ENCODE data around the gene SOX10.

The SOX10 gene

GRCh38 chr22:37998543-37998942 lies 14.2 kb upstream of the SOX10 start:
- Histone ChIP-seq H3K9me3 (ENCODE audit: control insufficient read depth, low read length) (no peaks in the 10 kb centered on the region), H3K27me3 (replicated peaks; ENCODE audit: control insufficient read depth, insufficient read depth, low read length, poor library complexity, severe bottlenecking) (no peaks in the 10 kb centered on the region), H3K4me1 (ENCODE audit: control insufficient read depth, insufficient read depth, low read length, poor library complexity, severe bottlenecking) (no peaks in the 10 kb centered on the region), H3K27ac (ENCODE audit: insufficient read depth, low read length, poor library complexity, severe bottlenecking) (no peak overlapping the region), H3K4me3 (ENCODE audit: insufficient read depth, low read depth, low read length, poor library complexity, severe bottlenecking) (no peak overlapping the region), H3K36me3 (ENCODE audit: control insufficient read depth, insufficient read depth, low read length) (no peaks in the 10 kb centered on the region)
- no peak for DNase-seq

- no peak for DNase-seq
- H3K9me3 ChIP-seq (ENCODE audit: control insufficient read depth, low read length), result no peaks in the 10 kb centered on the region
- no peaks in the 10 kb centered on the region for H3K36me3 ChIP-seq (ENCODE audit: control insufficient read depth, insufficient read depth, low read length)
- no peaks in the 10 kb centered on the region for H3K4me1 ChIP-seq (ENCODE audit: control insufficient read depth, insufficient read depth, low read length, poor library complexity, severe bottlenecking)
- H3K27me3 ChIP-seq (replicated peaks; ENCODE audit: control insufficient read depth, insufficient read depth, low read length, poor library complexity, severe bottlenecking), result no peaks in the 10 kb centered on the region
- H3K27ac ChIP-seq (ENCODE audit: insufficient read depth, low read length, poor library complexity, severe bottlenecking), result no peak overlapping the region
- no peak overlapping the region for H3K4me3 ChIP-seq (ENCODE audit: insufficient read depth, low read depth, low read length, poor library complexity, severe bottlenecking)
These were observed 12.3 kb upstream of the SOX10 start for GRCh38 chr22:37996515-37997246.

- Histone ChIP-seq H3K4me1 (ENCODE audit: control insufficient read depth, insufficient read depth, low read length, poor library complexity, severe bottlenecking) (no peaks in the 10 kb centered on the region), H3K9me3 (ENCODE audit: control insufficient read depth, low read length) (no peaks in the 10 kb centered on the region), H3K4me3 (ENCODE audit: insufficient read depth, low read depth, low read length, poor library complexity, severe bottlenecking) (no peak overlapping the region), H3K36me3 (ENCODE audit: control insufficient read depth, insufficient read depth, low read length) (no peaks in the 10 kb centered on the region), H3K27me3 (replicated peaks; ENCODE audit: control insufficient read depth, insufficient read depth, low read length, poor library complexity, severe bottlenecking) (no peaks in the 10 kb centered on the region), H3K27ac (ENCODE audit: insufficient read depth, low read length, poor library complexity, severe bottlenecking) (no peak overlapping the region)
- DNase-seq, result no peak
These were observed 11.7 kb upstream of the SOX10 start for GRCh38 chr22:37996079-37996478.

GRCh38 chr22:37995460-37995859 lies 11.1 kb upstream of the SOX10 start:
- no peaks in the 10 kb centered on the region for H3K9me3 ChIP-seq (ENCODE audit: control insufficient read depth, low read length)
- no peaks in the 10 kb centered on the region for H3K4me1 ChIP-seq (ENCODE audit: control insufficient read depth, insufficient read depth, low read length, poor library complexity, severe bottlenecking)
- no peak overlapping the region for H3K27ac ChIP-seq (ENCODE audit: insufficient read depth, low read length, poor library complexity, severe bottlenecking)
- no peaks in the 10 kb centered on the region for H3K27me3 ChIP-seq (replicated peaks; ENCODE audit: control insufficient read depth, insufficient read depth, low read length, poor library complexity, severe bottlenecking)
- H3K4me3 ChIP-seq (ENCODE audit: insufficient read depth, low read depth, low read length, poor library complexity, severe bottlenecking), result no peak overlapping the region
- no peak for DNase-seq
- H3K36me3 ChIP-seq (ENCODE audit: control insufficient read depth, insufficient read depth, low read length), result no peaks in the 10 kb centered on the region

GRCh38 chr22:37994982-37995381 lies 10.6 kb upstream of the SOX10 start:
- H3K9me3 ChIP-seq (ENCODE audit: control insufficient read depth, low read length), result no peaks in the 10 kb centered on the region
- H3K27me3 ChIP-seq (replicated peaks; ENCODE audit: control insufficient read depth, insufficient read depth, low read length, poor library complexity, severe bottlenecking), result no peaks in the 10 kb centered on the region
- H3K4me1 ChIP-seq (ENCODE audit: control insufficient read depth, insufficient read depth, low read length, poor library complexity, severe bottlenecking), result no peaks in the 10 kb centered on the region
- no peak overlapping the region for H3K4me3 ChIP-seq (ENCODE audit: insufficient read depth, low read depth, low read length, poor library complexity, severe bottlenecking)
- H3K36me3 ChIP-seq (ENCODE audit: control insufficient read depth, insufficient read depth, low read length), result no peaks in the 10 kb centered on the region
- DNase-seq, result no peak
- H3K27ac ChIP-seq (ENCODE audit: insufficient read depth, low read length, poor library complexity, severe bottlenecking), result no peak overlapping the region

- no peaks in the 10 kb centered on the region for H3K27me3 ChIP-seq (replicated peaks; ENCODE audit: control insufficient read depth, insufficient read depth, low read length, poor library complexity, severe bottlenecking)
- no peak for DNase-seq
These were observed 9.7 kb upstream of the SOX10 start for GRCh38 chr22:37994049-37994448.

GRCh38 chr22:37991731-37992442 lies 7.5 kb upstream of the SOX10 start:
- H3K4me1 ChIP-seq (ENCODE audit: control insufficient read depth, insufficient read depth, low read length, poor library complexity, severe bottlenecking), result no peaks in the 10 kb centered on the region
- H3K27me3 ChIP-seq (replicated peaks; ENCODE audit: control insufficient read depth, insufficient read depth, low read length, poor library complexity, severe bottlenecking), result no peaks in the 10 kb centered on the region
- H3K27ac ChIP-seq (ENCODE audit: insufficient read depth, low read length, poor library complexity, severe bottlenecking), result no peak overlapping the region
- no peak for DNase-seq
- H3K36me3 ChIP-seq (ENCODE audit: control insufficient read depth, insufficient read depth, low read length), result peaks cover 2% of the 10 kb centered on the region
- no peaks in the 10 kb centered on the region for H3K9me3 ChIP-seq (ENCODE audit: control insufficient read depth, low read length)
- H3K4me3 ChIP-seq (ENCODE audit: insufficient read depth, low read depth, low read length, poor library complexity, severe bottlenecking), result no peak overlapping the region

More at GRCh38 chr22:37994049-37994448, 9.7 kb upstream of the SOX10 start:
- H3K27ac ChIP-seq (ENCODE audit: insufficient read depth, low read length, poor library complexity, severe bottlenecking), result no peak overlapping the region
- H3K36me3 ChIP-seq (ENCODE audit: control insufficient read depth, insufficient read depth, low read length), result no peaks in the 10 kb centered on the region
- no peaks in the 10 kb centered on the region for H3K4me1 ChIP-seq (ENCODE audit: control insufficient read depth, insufficient read depth, low read length, poor library complexity, severe bottlenecking)
- H3K4me3 ChIP-seq (ENCODE audit: insufficient read depth, low read depth, low read length, poor library complexity, severe bottlenecking), result no peak overlapping the region
- no peaks in the 10 kb centered on the region for H3K9me3 ChIP-seq (ENCODE audit: control insufficient read depth, low read length)

GRCh38 chr22:37990862-37991261 lies 6.5 kb upstream of the SOX10 start:
- Histone ChIP-seq H3K36me3 (ENCODE audit: control insufficient read depth, insufficient read depth, low read length) (peaks cover 3% of the 10 kb centered on the region), H3K27ac (ENCODE audit: insufficient read depth, low read length, poor library complexity, severe bottlenecking) (no peak overlapping the region), H3K9me3 (ENCODE audit: control insufficient read depth, low read length) (no peaks in the 10 kb centered on the region), H3K4me1 (ENCODE audit: control insufficient read depth, insufficient read depth, low read length, poor library complexity, severe bottlenecking) (no peaks in the 10 kb centered on the region), H3K4me3 (ENCODE audit: insufficient read depth, low read depth, low read length, poor library complexity, severe bottlenecking) (no peak overlapping the region), H3K27me3 (replicated peaks; ENCODE audit: control insufficient read depth, insufficient read depth, low read length, poor library complexity, severe bottlenecking) (no peaks in the 10 kb centered on the region)
- no peak for DNase-seq

GRCh38 chr22:37990301-37990700 lies 5.9 kb upstream of the SOX10 start:
- Histone ChIP-seq H3K9me3 (ENCODE audit: control insufficient read depth, low read length) (no peaks in the 10 kb centered on the region), H3K27ac (ENCODE audit: insufficient read depth, low read length, poor library complexity, severe bottlenecking) (no peak overlapping the region), H3K4me1 (ENCODE audit: control insufficient read depth, insufficient read depth, low read length, poor library complexity, severe bottlenecking) (no peaks in the 10 kb centered on the region), H3K27me3 (replicated peaks; ENCODE audit: control insufficient read depth, insufficient read depth, low read length, poor library complexity, severe bottlenecking) (no peaks in the 10 kb centered on the region), H3K4me3 (ENCODE audit: insufficient read depth, low read depth, low read length, poor library complexity, severe bottlenecking) (no peak overlapping the region), H3K36me3 (ENCODE audit: control insufficient read depth, insufficient read depth, low read length) (peaks cover 3% of the 10 kb centered on the region)
- DNase-seq, result no peak

Data from effector memory CD4-positive, alpha-beta T cell (primary cell).